Measurements from ENCODE around the gene UPF3A. TPM values are rescaled to one million over a fixed set of nuclear protein-coding genes. Genes with fewer than 3 reads are reported as not detected.
"Not testable (repeated sequence)": the region's sequence is repeated elsewhere in the genome, so short reads cannot be mapped to it uniquely, and the experiment has no call there.

Gene UPF3A
- total RNA-seq, 1 experiment from 2014 or later: 33.5 TPM

- no peak for DNase-seq (ENCODE audit: low spot score)
These were observed 17.8 kb upstream of the UPF3A start for GRCh38 chr13:114263578-114263977.

GRCh38 chr13:114264313-114264712, 17.1 kb upstream of the UPF3A start:
- DNase-seq (ENCODE audit: low spot score): not testable (repeated sequence)

DNA sequence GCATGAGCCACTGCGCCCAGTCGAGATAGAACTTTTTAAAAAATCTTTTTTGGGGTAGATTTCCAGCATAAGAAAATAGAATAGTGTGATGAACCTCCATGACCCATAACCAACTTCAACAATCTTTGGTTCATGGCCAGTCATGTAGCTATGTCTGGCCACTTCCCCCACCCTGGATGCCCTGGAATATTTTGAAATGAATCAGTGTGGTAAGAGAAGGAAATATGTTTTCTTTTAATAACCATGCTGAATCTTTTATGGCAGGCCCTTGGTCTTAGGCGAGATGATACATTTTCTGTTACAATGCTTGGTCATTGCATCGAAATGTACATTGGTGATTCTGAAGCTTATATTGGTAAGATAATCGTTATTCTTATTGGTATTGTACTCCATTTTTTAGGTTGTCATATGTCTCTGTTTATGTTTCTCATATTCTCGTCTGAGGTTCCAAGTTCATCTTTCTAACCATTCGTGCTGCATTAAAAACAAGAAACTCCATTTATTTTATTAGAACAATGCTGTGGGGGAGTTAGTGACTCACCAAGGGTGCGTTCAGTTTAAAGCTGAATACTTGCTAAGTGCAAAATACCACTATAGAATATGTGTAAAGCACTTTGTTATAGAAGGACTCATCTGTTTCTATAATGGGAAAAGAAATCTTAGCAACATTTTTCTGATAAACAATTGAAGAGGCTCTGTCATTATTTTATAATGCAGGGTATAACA, 16.4 kb upstream of the UPF3A start:
- no peak for DNase-seq (ENCODE audit: low spot score)

GRCh38 chr13:114266241-114266640, 15.2 kb upstream of the UPF3A start:
- no peak for DNase-seq (ENCODE audit: low spot score)

- no peak for DNase-seq (ENCODE audit: low spot score)
These were observed 12.8 kb upstream of the UPF3A start for GRCh38 chr13:114268344-114269280.

DNA sequence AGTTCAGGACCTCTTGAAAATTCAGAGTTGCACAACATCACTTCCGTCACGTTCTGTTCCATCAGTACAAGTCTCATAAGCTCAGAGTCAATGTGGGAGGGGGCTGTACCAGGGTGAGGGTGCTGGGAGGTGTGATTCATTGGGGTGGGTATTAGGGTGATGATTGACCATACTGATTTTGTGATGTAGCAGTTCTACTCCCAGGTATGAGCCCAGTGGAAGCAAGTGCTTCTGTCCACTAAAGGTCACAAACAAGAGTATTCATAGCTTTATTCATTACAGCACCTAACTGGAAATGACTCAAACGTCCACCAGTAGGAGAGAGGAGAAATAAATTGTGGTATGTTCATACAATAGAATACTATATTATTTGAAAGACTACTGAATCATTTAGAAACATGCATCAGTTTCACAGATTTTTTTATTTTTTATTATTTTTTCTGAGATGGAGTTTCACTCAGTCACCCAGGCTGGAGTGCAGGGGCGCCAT, 12.1 kb upstream of the UPF3A start:
- DNase-seq (ENCODE audit: low spot score): no peak

DNA sequence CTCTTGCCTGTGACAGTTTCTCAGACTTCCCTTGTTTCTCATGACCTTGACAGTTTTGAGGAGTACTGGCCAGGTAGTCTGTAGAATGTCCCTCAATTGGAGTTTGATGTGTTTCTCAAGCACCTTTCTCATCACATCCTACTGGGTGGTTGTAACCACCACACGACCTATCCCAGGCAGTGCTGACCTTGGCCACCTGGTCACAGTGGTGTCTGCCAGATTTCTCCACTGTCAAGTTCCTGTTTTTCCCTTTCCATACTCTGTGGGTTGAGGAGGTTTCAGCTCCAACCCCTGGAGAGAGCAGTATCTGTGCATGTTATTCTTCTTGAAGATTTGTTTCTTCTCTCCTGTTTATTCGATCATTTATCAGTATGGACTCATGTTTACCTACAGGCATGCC, 8.4 kb upstream of the UPF3A start:
- no peak for DNase-seq (ENCODE audit: low spot score)

GRCh38 chr13:114275304-114275703, 6.1 kb upstream of the UPF3A start:
- no peak for DNase-seq (ENCODE audit: low spot score)

DNA sequence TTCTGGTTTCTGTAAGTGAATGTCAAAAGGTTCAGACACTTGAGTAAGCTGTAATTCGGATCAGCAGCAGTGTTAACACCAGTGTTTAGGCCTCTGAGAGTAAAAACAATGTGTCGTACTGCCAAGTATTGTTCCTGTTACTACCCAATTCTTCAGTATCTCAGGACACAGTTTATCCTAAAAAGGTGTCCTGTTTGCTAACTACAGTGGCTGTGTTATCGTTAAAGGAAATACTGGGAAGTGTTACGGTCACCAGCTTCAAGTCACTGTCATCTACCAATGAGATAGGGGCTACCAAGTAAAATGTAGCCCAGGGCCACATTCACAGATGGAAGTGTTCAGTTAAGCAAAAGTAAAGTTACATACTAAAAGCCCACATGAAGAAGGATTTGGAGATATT, 2.3 kb upstream of the UPF3A start:
- DNase-seq (ENCODE audit: low spot score): no peak

GRCh38 chr13:114279758-114280355, 1.5 kb upstream of the UPF3A start:
- DNase-seq (ENCODE audit: low spot score): no peak

DNA sequence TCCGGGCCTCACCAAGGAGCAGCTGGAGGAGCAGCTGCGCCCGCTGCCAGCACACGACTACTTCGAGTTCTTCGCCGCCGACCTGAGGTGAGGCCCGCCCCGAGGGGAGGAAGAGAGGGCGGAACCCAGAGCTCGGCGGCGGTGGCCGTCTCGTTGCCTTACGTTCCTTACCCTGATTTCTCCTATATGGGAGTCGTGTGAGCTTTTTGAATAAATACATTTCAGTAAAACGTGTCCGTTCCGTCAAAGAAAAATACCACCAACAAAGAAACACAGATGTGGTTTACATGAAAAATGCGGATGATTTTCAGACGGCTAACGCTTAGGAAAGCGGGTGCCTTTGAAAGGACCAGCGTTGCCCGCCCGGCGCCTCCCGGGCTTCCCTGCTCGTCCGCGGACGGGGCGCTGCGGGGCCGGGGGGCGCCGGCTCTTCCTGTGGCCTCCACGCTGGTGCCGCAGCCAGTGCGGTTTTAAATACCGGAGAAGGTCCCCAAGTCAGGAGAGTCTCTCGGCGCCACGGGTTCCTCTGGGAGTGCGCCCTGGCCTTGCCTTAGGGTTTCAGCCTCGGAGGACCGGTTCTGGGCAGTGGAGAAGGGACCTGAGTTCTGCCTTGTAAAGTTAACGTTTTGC, 755 bp downstream of the UPF3A start:
- peak; percentile 86 for DNase-seq (ENCODE audit: low spot score)

- peak; percentile 29 for DNase-seq (ENCODE audit: low spot score)
These were observed 2.2 kb downstream of the UPF3A start for GRCh38 chr13:114283576-114283975.

DNA sequence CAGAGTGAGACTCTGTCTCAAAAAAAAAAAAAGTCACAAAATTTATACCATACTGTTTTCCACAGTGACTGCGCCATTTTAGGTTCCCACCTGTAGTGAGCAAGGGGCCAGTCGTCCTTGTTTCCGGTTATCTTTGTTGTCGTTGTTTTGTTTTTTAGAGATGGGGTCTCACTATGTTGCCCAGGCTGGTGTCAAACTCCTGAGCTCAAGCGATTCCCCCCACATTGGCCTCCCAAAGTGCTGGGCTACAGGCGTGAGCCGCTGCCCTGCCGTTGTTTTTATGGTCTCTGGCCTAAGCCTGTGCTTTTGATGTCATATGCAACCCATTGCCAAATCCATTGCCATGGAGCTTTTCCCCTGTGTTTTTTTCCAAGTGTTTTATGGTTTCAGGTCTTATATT, 3.3 kb downstream of the UPF3A start:
- no peak for DNase-seq (ENCODE audit: low spot score)

GRCh38 chr13:114285166-114285808, 3.9 kb downstream of the UPF3A start:
- DNase-seq (ENCODE audit: low spot score): no peak

DNA sequence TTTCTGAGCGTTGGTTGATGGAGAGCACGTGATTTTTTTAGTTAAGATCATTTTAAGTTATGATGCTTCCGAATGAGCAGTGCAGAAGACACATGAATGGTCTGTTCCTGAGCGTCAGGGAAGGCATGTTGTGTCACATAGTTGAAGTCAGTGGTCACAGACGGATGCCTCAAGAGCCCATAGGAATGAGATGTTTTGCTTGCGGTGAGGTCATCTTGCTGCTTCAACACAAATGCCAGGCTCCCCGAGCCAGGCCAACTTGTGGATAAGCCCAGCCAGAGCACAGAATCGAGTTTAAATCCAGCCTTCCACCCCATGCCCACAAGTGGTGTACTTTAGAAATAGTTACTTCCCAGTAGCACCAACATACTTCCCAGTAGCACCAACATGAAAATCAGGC, 5.4 kb downstream of the UPF3A start:
- DNase-seq (ENCODE audit: low spot score): no peak

GRCh38 chr13:114288157-114288591, 6.8 kb downstream of the UPF3A start:
- DNase-seq (ENCODE audit: low spot score): no peak

DNA sequence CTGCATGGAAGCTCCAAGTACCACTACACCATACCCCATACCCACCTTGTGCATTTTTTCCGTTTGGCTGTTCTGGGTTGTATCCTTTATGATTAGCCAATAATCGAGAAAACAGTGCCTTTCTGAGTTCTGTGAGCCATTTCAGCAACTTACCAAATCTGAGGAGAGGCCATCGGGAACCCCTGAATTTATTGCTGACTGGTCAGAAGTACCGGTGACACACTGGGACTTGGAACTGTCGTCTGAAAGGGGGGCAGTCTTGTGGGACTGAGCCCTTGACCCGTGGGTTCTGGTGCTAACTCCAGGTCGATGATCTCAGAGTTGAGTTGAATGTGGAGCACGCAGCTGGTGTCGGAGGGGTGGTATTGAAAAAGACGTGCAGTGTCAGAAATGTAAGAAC, 15.0 kb downstream of the UPF3A start:
- no peak for DNase-seq (ENCODE audit: low spot score)

- DNase-seq (ENCODE audit: low spot score): no peak
These were observed 15.5 kb downstream of the UPF3A start for GRCh38 chr13:114296902-114297301.

DNA sequence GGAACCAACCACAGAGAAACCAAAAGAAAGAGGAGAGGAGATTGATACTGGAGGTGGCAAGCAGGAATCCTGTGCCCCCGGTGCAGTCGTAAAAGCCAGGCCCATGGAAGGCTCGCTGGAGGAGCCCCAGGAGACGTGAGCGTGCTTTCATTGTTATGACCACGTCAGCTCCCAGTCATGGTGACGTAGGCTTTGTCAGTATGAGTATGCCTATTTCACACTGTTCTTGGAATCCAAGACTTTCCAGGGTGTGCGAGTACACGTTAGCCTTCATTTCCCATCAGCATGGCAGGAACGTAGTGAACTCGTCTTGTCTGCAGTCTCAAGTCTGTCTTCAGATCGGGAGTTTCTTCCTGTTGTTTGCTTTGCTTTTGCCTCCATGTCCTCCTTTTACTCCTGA, 17.5 kb downstream of the UPF3A start:
- DNase-seq (ENCODE audit: low spot score): no peak

DNA sequence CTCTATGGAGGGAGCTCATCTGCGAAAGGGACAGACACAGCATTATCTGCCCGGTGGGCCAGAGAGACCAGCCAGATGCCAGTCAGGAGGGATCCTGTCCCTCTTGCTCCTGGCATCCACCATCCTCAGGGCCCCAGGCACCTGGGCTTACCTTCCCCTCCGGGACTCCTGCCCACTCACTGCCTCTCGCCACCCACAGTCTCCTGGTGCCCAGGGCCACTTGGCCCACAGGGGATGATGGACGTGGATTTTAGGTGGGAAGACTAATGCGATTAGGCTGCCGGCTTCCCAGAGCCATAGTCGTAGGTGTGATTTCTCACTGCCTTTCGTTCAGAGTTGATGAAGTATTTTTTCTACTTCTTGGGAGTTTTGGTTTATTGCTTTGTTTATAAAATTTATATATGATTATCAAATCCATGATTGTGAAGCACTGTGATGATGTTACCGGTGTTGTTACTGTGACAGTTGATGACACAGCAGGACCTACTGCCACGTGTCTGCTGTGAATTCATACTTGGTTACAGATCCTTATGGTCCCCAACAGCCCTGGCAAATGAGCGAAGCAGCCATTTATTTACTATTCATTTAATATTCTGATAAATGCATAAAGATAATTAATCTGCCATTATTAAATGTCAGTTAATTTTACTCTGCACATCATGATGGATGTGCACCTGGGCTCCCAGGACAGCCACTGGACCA, 18.4 kb downstream of the UPF3A start:
- no peak for DNase-seq (ENCODE audit: low spot score)
